ENCODE data around the gene NUTM2E. TPM values are rescaled to one million over a fixed set of nuclear protein-coding genes. Genes with fewer than 3 reads are reported as not detected.
"Not testable (repeated sequence)": the region's sequence is repeated elsewhere in the genome, so short reads cannot be mapped to it uniquely, and the experiment has no call there.

The NUTM2E gene
- total RNA-seq, 1 donor from 2014 or later = not detected

DNA sequence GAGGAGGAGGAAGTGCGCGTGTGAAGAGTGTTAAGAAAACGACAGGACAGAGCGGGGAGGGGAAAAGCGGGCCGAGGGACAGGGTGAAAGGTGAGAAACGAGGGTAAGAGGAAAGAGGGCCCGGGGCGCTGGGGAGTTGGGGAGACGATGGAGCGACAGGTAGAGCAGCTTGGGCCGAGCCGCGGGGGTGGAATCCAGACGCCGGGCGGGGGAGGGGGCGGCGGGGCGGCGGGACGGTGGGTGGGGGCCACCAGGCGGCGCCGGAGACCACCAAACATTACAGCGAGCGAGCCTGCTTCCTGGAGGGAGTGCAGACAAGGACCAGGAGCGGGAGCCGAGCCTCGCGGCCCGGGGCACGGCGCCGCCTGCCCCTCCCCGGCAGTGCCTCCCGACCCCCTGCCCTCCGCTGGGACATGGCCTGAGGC, 940 bp upstream of the NUTM2E start:
- TF ChIP-seq CTCF (IDR thresholded peaks at IDR 0.05) = peak; percentile 22
- H3K4me1 ChIP-seq = peaks cover 12% of the 10 kb centered on the region
- H3K27me3 ChIP-seq; H3K9me3 ChIP-seq; intact Hi-C loops (cut with DNase I); H3K36me3 ChIP-seq; H3K27ac ChIP-seq: not testable (repeated sequence)
- H3K4me3 ChIP-seq = peak overlapping the region; percentile 45
- ATAC-seq (peak; percentile 58), DNase-seq (peak; percentile 67)

- intact Hi-C loops (cut with DNase I); ATAC-seq; H3K9me3 ChIP-seq; H3K36me3 ChIP-seq; H3K27me3 ChIP-seq: not testable (repeated sequence)
- peak overlapping the region; percentile 82 for H3K27ac ChIP-seq
- H3K4me3 ChIP-seq = peak overlapping the region; percentile 52
- peaks cover 12% of the 10 kb centered on the region for H3K4me1 ChIP-seq
- peak; percentile 75 for DNase-seq
These were observed 426 bp upstream of the NUTM2E start for GRCh38 chr10:79826131-79826495.

GRCh38 chr10:79833833-79834232, 7.3 kb downstream of the NUTM2E start:
- H3K27ac ChIP-seq; DNase-seq; ATAC-seq; H3K27me3 ChIP-seq; intact Hi-C loops (cut with DNase I); H3K36me3 ChIP-seq; H3K4me3 ChIP-seq; H3K4me1 ChIP-seq; H3K9me3 ChIP-seq: not testable (repeated sequence)

GRCh38 chr10:79835891-79836290, 9.4 kb downstream of the NUTM2E start:
- intact Hi-C loops (cut with DNase I); H3K4me1 ChIP-seq; DNase-seq; H3K27me3 ChIP-seq; H3K4me3 ChIP-seq; H3K9me3 ChIP-seq; ATAC-seq; H3K27ac ChIP-seq; H3K36me3 ChIP-seq: not testable (repeated sequence)

DNA sequence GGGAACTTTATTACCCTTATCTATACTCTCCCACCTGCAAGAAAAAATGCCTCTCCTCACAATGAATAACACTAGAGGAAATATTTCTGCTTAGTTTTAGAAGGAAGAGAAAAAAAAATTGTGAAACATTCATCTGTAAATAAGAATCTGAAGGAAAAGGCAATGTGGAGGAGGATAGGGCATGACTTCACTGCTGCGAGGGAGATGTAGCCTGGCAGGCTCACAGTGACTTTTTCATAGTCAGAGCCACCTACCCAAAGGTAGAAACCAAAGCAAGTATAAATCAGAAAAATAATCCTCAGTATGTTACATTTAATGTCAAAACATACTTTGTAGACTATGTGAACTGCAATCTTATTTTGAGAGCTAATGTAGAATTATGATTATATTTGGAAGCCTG, 10.4 kb downstream of the NUTM2E start:
- H3K9me3 ChIP-seq; H3K27ac ChIP-seq; H3K36me3 ChIP-seq; H3K4me3 ChIP-seq; intact Hi-C loops (cut with DNase I); H3K27me3 ChIP-seq; DNase-seq; H3K4me1 ChIP-seq; ATAC-seq: not testable (repeated sequence)

DNA sequence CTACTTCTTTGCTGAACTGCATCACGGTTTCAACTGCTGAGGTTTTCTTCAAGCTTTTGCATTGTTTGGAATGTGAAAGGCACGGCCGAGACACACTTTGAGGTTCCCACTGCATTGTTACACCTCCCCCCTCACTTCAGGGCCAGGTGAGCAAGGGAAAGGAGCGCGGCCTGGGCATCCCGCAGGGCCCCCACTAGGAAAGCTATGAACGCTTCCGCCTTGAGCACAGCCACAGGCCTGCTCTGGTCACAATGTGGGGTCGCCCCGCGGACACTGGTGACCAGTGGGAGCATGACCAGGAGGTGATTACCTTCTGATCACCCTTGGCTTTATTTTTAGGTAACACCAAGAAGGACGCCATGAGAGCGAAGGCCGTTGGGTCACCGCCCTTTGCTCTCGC, 11.9 kb downstream of the NUTM2E start:
- intact Hi-C loops (cut with DNase I) = not testable (repeated sequence)

DNA sequence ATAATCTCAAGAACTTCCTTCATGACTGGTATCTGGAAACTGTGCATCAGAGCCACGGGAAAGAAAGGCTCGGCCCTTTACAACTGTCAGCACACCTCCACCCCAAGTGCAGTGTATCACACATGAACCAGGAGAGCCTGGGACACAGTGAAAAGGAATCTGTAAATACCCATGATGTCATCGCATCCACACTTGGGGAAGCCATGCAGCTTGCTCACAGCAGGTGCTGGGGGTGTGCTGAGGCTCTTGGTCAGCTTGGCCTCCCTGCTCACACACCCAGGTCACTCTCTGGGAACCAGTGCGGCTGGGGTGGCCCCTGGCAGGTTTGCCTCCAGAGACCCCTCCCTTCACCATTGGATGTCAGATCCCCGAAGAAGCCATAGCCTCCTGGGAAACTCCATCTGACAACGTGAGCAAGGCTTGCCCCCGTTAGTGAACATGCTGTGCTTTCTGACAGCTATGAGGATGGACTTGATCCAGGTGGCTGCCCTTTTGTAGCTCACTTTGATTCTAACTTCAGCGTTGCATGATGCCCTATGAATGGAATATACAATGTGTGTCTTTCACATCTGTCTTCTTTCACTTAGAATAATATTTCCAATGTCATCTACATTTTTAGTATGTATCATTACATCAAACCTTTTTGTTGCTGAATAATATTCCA, 26.8 kb downstream of the NUTM2E start:
- intact Hi-C loops (cut with DNase I); H3K27ac ChIP-seq; DNase-seq; H3K36me3 ChIP-seq; H3K9me3 ChIP-seq; H3K4me1 ChIP-seq; ATAC-seq; H3K27me3 ChIP-seq; H3K4me3 ChIP-seq: not testable (repeated sequence)

More for the DNA sequence above, 11.9 kb downstream of the NUTM2E start:
- ATAC-seq, H3K27me3 ChIP-seq, H3K27ac ChIP-seq, H3K9me3 ChIP-seq, H3K4me3 ChIP-seq, H3K4me1 ChIP-seq, DNase-seq, H3K36me3 ChIP-seq: not testable (repeated sequence)

DNA sequence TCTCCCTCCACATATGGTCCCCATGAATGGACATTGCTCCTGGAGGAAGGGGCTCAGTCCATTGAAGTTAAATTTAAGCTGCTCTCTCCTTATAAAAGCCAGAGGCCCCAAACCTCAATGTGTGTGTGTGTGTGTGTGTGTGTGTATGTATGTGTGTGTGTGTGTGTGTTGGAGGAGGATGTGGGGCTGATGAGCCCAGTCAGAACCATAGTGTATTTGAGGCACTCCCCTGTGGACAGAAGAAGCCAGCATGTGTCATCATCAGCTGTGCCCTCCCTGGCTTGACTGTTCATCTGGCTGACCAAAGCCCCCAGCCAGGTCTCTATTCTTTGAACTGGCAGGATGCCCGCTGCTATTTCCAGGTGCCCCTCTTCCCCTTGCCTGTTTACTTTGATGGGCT, 35.7 kb downstream of the NUTM2E start:
- DNase-seq; intact Hi-C loops (cut with DNase I); H3K4me1 ChIP-seq; H3K36me3 ChIP-seq; ATAC-seq; H3K9me3 ChIP-seq; H3K27ac ChIP-seq; H3K4me3 ChIP-seq; H3K27me3 ChIP-seq: not testable (repeated sequence)

DNA sequence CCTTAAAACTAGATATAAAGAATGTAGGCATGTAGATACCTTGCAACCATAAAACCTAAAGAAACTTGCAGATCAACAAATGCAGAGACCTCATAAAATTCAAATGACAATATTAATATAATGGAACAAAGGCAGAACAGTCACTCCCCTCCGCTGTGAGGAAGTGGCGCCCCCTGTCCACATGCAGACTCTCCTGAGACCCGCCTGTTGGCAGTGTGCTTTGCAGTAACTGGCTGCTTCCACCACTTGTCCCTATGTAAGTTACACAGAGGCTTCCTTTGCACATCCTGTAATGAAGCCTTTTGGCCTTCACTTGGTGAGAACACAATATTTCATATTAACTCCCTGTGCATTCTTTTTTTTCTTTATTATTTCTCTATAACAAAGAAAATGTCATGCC, 36.3 kb downstream of the NUTM2E start:
- intact Hi-C loops (cut with DNase I); H3K4me1 ChIP-seq; H3K9me3 ChIP-seq; DNase-seq; ATAC-seq; H3K27me3 ChIP-seq; H3K36me3 ChIP-seq; H3K27ac ChIP-seq; H3K4me3 ChIP-seq: not testable (repeated sequence)

DNA sequence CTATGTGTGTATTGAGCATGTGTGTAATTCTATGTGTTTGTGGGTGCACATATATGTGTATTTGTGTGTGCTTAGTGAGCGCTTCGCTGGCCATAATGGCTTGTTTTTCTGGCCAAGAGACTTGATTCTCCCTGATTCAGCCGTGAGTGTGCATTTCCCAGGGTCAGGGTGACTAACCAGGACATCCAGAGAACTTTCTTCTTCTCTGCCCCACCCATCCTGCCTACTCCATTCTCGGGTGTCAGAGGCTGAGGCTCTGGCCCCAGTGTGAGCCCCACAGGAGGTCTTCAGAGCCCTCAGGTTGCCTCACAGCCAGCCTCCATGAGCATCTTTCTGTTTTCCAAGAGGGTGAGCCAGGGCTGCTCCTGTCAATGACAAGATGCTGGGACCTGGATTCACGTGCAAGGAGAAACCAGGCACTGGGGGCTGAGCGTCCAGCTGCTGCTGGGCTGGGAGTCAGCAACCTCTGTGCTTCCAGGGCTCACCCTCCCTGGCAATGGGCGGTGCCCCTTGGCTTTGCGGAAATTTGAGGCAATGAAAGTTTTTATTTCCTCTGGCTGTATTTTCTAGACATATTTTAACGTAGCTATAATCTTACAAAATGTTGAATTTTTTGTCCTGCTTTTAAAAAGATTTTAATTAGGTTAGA, 40.5 kb downstream of the NUTM2E start:
- ATAC-seq; intact Hi-C loops (cut with DNase I): not testable (repeated sequence)

GRCh38 chr10:79868023-79868422, 41.5 kb downstream of the NUTM2E start:
- H3K4me1 ChIP-seq; intact Hi-C loops (cut with DNase I); DNase-seq; H3K9me3 ChIP-seq; H3K4me3 ChIP-seq; H3K36me3 ChIP-seq; H3K27ac ChIP-seq; H3K27me3 ChIP-seq; ATAC-seq: not testable (repeated sequence)

More for the DNA sequence above, 40.5 kb downstream of the NUTM2E start:
- not testable (repeated sequence) for H3K4me3 ChIP-seq, H3K27ac ChIP-seq, DNase-seq, H3K9me3 ChIP-seq, H3K4me1 ChIP-seq, H3K27me3 ChIP-seq, H3K36me3 ChIP-seq

DNA sequence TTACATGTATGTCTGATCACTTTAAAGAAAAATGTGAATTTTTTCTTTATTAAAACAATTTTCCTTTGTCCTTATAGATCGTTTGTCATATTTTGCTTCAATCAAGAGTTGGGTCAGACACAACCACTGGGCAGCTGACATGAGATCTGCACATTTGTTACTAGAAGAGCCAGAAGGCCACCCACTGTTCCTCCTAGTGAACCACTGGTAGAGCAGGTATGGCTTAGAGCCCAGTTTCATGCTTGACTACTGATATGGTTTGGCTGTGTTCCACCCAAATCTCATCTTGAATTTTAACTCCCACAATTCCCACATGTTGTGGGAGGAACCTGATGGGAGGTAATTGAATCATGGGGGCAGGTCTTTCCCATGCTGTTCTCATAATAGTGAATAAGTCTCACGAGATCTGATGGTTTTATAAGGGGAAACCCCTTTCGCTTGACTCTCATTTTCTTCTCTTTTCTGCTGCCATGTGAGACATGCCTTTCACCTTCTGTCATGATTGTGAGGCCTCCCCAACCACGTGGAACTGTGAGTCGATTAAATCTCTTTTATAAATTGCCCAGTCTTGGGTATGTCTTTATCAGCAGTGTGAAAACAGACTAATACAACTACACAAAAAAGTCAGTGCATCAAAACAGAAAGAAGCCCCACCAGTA, 43.0 kb downstream of the NUTM2E start:
- H3K9me3 ChIP-seq; H3K36me3 ChIP-seq; DNase-seq; H3K4me1 ChIP-seq; ATAC-seq; H3K27me3 ChIP-seq; H3K27ac ChIP-seq; H3K4me3 ChIP-seq; intact Hi-C loops (cut with DNase I): not testable (repeated sequence)

DNA sequence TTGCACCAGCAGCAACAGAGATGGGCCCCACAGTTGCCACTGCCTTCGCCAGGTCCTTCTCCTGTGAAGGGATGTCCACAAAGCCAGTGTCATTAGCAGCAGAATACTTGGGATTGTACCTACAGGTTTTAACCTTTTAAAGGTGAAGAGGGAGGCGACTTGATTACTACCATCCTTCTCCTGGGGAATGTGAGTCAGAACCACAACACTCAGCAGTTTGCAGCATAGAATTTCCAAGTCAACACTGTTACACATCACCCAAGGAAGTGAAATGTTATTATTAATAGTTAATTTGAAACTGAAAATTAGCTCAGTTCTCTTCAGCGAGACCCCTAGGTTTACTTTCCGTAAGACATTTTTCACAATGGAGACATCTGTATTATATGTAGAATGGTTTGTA, 45.2 kb downstream of the NUTM2E start:
- H3K36me3 ChIP-seq; H3K27ac ChIP-seq; H3K27me3 ChIP-seq; ATAC-seq; intact Hi-C loops (cut with DNase I); H3K4me3 ChIP-seq; H3K9me3 ChIP-seq; H3K4me1 ChIP-seq; DNase-seq: not testable (repeated sequence)

Data from upper lobe of right lung (tissue), 1 donor.